Activated CD8-positive, alpha-beta memory T cell treated with anti-CD3 and anti-CD28 coated beads, Interleukin-2, amount 10 ng/mL, durations not matched to agents 7 days and 5 days (primary cell): Measurements from ENCODE around the gene CORO1C. TPM values are rescaled to one million over a fixed set of nuclear protein-coding genes. Genes with fewer than 3 reads are reported as not detected.
"Not testable (repeated sequence)": the region's sequence is repeated elsewhere in the genome, so short reads cannot be mapped to it uniquely, and the experiment has no call there.

ENCODE experiments used
- ATAC-seq: fragments of 150-1000 bp; cut with Tn5 transposase; one replicate; pipeline ENCODE4 v1.10.0; 2021; ENCODE audit warnings: moderate library complexity
- CTCF ChIA-PET: fragments of 350-600 bp; sonication (Branson Sonifier 250); formaldehyde crosslinking; loops from one replicate; lab custom pipeline; 2021; ENCODE audit warnings: antibody characterized with exemption; lab: Charles Lee
- DNase-seq: peaks from one replicate; pipeline ENCODE4 v3.0.0-alpha.2; 2020
- H3K27ac Mint-ChIP-seq: one replicate; pipeline ENCODE4 v1.8.0; 2021; ENCODE audit warnings: mild to moderate bottlenecking, mixed read lengths
- H3K27me3 Mint-ChIP-seq: one replicate; pipeline ENCODE4 v1.8.0; 2021; ENCODE audit warnings: mixed read lengths
- H3K36me3 Mint-ChIP-seq: one replicate; pipeline ENCODE4 v1.8.0; 2021; ENCODE audit warnings: mild to moderate bottlenecking, mixed read lengths
- H3K4me1 Mint-ChIP-seq: one replicate; pipeline ENCODE4 v1.8.0; 2021; ENCODE audit warnings: mixed read lengths
- H3K4me3 Mint-ChIP-seq: one replicate; pipeline ENCODE4 v1.8.0; 2021; ENCODE audit warnings: mild to moderate bottlenecking, moderate library complexity, mixed read lengths
- H3K9me3 Mint-ChIP-seq: one replicate; pipeline ENCODE4 v1.8.0; 2022; ENCODE audit warnings: low read depth, mixed read lengths
- total RNA-seq, 2 experiments: library from RNA; stranded (reverse); gene quantifications; one replicate each; pipeline ENCODE4 v1.2.3, GENCODE V29; 2021

Gene CORO1C
- total RNA-seq, 2 experiments from 2014 or later, result 54.3 to 63.0 TPM

DNA sequence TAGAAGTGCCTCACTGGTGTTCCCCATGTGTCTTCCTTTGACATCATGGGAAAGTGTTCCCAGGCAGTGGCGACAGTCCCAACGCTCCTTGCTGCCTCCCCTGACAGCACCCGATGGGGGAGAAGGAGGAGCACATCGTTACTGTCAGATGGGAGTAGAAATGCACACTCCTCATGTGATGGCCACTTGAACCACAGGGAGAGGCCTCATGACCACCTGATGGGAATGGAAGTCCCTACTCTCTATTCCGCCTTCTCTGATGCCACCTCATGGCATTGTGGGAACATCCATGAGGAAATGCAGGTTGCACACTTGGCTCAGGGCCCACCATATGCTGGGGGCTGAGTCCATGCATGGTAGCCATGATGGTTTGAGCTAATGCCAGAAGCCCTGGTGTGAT is 14.3 kb upstream of the CORO1C start:
- DNase-seq (no peak), ATAC-seq (no peak)
- Mint-ChIP-seq H3K4me3 (no peak overlapping the region), H3K27ac (no peak overlapping the region), H3K9me3 (no peaks in the 10 kb centered on the region), H3K4me1 (no peaks in the 10 kb centered on the region), H3K27me3 (peaks cover 17% of the 10 kb centered on the region), H3K36me3 (no peaks in the 10 kb centered on the region)
- CTCF ChIA-PET, result no interaction called here

GRCh38 chr12:108744021-108744897 is 12.9 kb upstream of the CORO1C start:
- ATAC-seq, result no peak
- Mint-ChIP-seq H3K4me1 (no peaks in the 10 kb centered on the region), H3K36me3 (no peaks in the 10 kb centered on the region), H3K4me3 (no peak overlapping the region), H3K9me3 (no peaks in the 10 kb centered on the region), H3K27me3 (peaks cover 25% of the 10 kb centered on the region), H3K27ac (no peak overlapping the region)
- no peak for DNase-seq
- CTCF ChIA-PET, result interaction anchor here (1.0 kb wide), 1 partner anchor 60 kb away, joined by 3 read pairs; no protein-coding TSS in a partner anchor

DNA sequence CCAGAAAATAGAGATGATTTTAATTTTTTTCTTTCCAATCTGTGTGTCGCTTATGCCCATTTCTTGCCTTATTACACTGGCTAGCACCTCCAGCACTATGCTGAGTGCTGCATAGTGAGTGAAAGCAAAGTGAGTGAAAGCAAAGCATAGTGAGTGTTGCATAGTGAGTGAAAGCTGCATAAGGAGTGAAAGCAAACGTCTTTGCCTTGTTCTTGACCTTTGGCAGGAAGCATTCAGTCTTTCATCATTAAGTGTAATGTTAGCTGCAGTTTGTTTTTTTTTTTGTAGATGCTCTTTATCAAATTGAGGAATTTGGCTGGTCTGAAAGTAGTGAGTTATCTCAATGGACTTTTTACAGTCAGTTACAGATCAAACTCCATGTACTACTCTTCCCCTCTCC is 6.9 kb upstream of the CORO1C start:
- Mint-ChIP-seq H3K27ac (no peak overlapping the region), H3K4me1 (peaks cover 9% of the 10 kb centered on the region), H3K36me3 (no peaks in the 10 kb centered on the region), H3K27me3 (peaks cover 25% of the 10 kb centered on the region), H3K9me3 (no peaks in the 10 kb centered on the region), H3K4me3 (no peak overlapping the region)
- CTCF ChIA-PET, result interaction anchor here (0.7 kb wide), 1 partner anchor 71 kb away, joined by 3 read pairs; no protein-coding TSS in a partner anchor
- DNase-seq (no peak), ATAC-seq (no peak)

DNA sequence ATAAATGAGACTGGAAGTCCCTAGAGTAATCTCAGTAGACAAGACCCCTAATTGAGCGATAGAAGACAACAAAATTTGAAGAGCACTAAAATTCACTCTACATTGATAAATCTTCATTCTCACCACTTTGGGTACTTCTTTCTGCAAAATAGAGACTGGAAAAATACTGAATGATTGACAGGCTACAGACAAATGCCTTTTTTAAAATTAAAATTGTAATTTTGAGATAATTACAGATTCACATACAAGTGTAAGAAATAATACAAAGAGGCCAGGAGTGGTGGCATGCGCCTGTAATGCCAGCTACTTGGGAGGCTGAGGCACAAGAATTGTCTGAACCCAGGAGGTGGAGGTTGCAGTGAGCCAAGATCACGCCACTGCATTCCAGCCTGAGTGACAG is 4.5 kb upstream of the CORO1C start:
- DNase-seq, result no peak
- ATAC-seq, result no peak
- no peak overlapping the region for H3K27ac Mint-ChIP-seq
- H3K36me3 Mint-ChIP-seq, result no peaks in the 10 kb centered on the region
- no peak overlapping the region for H3K4me3 Mint-ChIP-seq
- H3K9me3 Mint-ChIP-seq, result no peaks in the 10 kb centered on the region
- H3K4me1 Mint-ChIP-seq, result peaks cover 18% of the 10 kb centered on the region
- peaks cover 11% of the 10 kb centered on the region for H3K27me3 Mint-ChIP-seq
- CTCF ChIA-PET, result interaction anchor here (1.1 to 1.4 kb wide), 2 partner anchors 18 to 68 kb away, joined by 3 to 4 read pairs; no protein-coding TSS in a partner anchor

DNA sequence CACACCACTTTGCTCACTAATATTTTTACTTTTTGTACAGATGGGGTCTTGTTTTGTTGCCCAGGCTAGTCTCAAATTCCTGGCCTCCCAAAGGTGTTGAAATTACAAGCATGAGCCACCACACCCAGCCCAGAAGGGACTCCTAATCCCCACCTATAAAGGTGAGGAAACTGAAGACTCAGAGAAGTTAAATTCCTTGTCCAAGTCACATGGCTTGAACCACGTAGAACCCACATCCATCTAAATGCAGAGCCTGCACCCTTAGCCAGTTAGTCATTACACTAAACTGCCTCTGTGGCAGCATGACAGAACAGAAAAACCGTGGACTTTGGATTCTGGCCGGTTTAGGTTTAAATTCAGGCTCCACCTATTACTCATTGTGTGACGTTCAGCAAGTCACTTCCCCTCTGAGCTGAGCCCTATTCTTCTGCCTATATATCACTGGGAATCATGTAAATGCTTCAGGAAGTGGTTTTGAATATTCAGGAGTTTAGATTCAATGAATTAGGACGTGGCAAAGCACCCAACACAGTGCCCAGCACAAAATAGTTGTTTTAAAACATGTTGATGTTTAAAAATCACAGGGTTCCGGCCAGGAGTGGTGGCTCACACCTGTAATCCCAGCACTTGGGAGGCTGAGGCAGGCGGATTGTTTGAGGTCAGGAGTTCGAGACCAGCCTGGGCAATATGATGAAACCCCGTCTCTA is 3.0 kb upstream of the CORO1C start:
- Mint-ChIP-seq H3K27me3 (peaks cover under 1% of the 10 kb centered on the region), H3K9me3 (no peaks in the 10 kb centered on the region), H3K36me3 (peaks cover 2% of the 10 kb centered on the region), H3K27ac (peak overlapping the region; percentile 54), H3K4me1 (peaks cover 29% of the 10 kb centered on the region), H3K4me3 (no peak overlapping the region)
- DNase-seq, result peak; percentile 60
- no peak for ATAC-seq
- CTCF ChIA-PET, result interaction anchor here (2.5 kb wide), 1 partner anchor 70 kb away, joined by 10 read pairs; no protein-coding TSS in a partner anchor

DNA sequence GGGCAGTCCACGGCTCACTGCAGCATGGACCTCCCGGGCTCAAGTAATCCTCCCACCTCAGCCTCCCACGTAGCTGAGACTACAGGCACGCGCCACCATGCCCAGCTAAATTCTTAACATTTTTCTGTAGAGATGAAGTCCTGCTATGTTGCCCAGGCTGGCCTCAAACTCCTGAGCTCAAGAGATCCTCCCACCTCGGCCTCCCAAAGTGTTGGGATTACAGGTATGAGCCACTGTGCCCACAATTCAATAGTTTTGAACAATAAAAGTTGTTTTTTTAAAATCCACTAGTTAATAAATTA is 1.9 kb upstream of the CORO1C start:
- CTCF ChIA-PET, result interaction anchor here (1.8 to 2.5 kb wide), 2 partner anchors 43 to 69 kb away, joined by 9 to 10 read pairs; no protein-coding TSS in a partner anchor
- not testable (repeated sequence) for H3K27ac Mint-ChIP-seq, DNase-seq

GRCh38 chr12:108732489-108733229 is 1.3 kb upstream of the CORO1C start:
- Mint-ChIP-seq H3K9me3 (no peaks in the 10 kb centered on the region), H3K36me3 (peaks cover 11% of the 10 kb centered on the region), H3K27ac (peak overlapping the region; percentile 96), H3K4me1 (peaks cover 41% of the 10 kb centered on the region), H3K27me3 (peaks cover 5% of the 10 kb centered on the region), H3K4me3 (peak overlapping the region; percentile 95)
- CTCF ChIA-PET, result interaction anchor here (1.2 to 2.5 kb wide), 4 partner anchors 42 to 105 kb away, joined by 4 to 10 read pairs (median 7); no protein-coding TSS in a partner anchor
- no peak for DNase-seq
- ATAC-seq, result no peak

More for the DNA sequence above, 1.9 kb upstream of the CORO1C start:
- not testable (repeated sequence) for H3K9me3 Mint-ChIP-seq, H3K4me3 Mint-ChIP-seq, ATAC-seq, H3K36me3 Mint-ChIP-seq, H3K27me3 Mint-ChIP-seq
- peaks cover 39% of the 10 kb centered on the region for H3K4me1 Mint-ChIP-seq

DNA sequence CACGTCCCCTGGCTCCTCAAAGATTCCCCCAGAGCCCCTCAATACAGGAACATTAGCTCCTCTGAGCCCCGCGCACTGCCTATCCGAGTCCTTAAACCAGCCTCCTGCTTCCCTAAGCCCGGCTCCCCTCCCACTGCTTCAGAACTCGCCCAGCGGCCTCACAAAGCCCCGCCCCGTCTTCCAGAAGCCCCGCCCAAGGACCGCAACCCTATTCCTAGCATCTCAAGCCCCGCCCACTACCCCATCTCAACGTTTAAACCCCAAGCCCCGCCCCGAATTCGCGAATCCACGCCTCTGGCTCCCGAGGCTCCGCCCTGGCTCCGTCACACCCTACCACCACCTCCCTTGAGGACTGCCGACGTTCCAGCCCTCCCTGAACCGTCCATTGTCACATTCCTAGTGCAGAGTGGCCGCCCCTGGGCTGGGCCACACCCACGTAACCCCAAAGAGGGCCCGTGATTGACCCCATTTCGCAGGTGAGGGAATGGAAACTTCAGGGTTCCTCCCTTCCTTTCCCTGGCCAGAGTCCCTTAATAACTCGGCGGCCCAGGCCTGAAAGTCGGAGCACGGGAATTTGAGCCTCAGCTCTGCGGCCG is 646 bp upstream of the CORO1C start:
- Mint-ChIP-seq H3K4me3 (peak overlapping the region; percentile 95), H3K9me3 (no peaks in the 10 kb centered on the region), H3K4me1 (peaks cover 44% of the 10 kb centered on the region), H3K36me3 (peaks cover 11% of the 10 kb centered on the region), H3K27ac (peak overlapping the region; percentile 96), H3K27me3 (peaks cover 5% of the 10 kb centered on the region)
- ATAC-seq (peak; percentile 75), DNase-seq (peak; percentile 98)
- CTCF ChIA-PET, result interaction anchor here (1.2 to 2.5 kb wide), 4 partner anchors 41 to 104 kb away, joined by 4 to 10 read pairs (median 7); no protein-coding TSS in a partner anchor

GRCh38 chr12:108730365-108731104 is 783 bp downstream of the CORO1C start:
- Mint-ChIP-seq H3K27me3 (peaks cover 5% of the 10 kb centered on the region), H3K36me3 (peaks cover 11% of the 10 kb centered on the region), H3K27ac (peak overlapping the region; percentile 75), H3K4me1 (peaks cover 45% of the 10 kb centered on the region), H3K9me3 (no peaks in the 10 kb centered on the region), H3K4me3 (peak overlapping the region; percentile 81)
- no peak for ATAC-seq
- CTCF ChIA-PET, result interaction anchor here (0.5 to 1.2 kb wide), 5 partner anchors 27 to 127 kb away, joined by 3 to 11 read pairs (median 3); partner anchors contain the start of gene SSH1
- peak; percentile 52 for DNase-seq

DNA sequence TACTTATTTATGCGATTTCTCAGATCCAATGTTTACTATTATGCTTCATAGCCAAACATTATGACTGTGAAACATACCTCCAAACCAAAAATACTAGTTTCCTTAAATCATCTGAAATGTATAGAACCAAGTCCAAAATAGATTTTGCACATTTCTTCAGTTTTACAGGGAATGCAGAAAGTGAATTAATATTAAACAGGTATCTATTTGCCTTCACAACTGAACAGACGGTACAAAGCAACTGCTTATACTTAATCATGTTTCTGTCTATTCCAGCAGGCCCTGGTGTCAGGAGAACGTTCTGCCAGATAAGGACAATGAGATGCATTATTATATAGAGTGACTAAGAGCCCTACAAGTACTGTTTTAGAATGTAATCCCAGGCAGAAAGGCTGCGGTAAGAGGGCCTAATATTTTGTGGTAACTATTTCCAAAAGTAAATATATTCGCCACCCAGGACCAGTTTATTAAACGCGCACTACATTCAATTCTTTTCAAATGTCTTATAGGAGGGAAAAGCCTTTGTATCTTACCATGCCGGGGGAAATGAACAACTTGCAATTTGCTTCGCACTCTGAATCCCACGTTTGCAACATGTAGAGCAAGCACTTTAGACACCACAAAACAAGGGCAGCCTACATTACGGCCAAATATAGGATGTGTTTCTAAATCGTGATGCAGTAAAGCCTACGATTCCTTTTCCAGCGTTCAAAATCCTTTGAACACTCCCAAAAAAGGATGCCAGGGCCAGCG is 1.5 kb downstream of the CORO1C start:
- Mint-ChIP-seq H3K36me3 (peaks cover 11% of the 10 kb centered on the region), H3K9me3 (no peaks in the 10 kb centered on the region), H3K27me3 (peaks cover 5% of the 10 kb centered on the region), H3K27ac (peak overlapping the region; percentile 72), H3K4me3 (peak overlapping the region; percentile 81), H3K4me1 (peaks cover 52% of the 10 kb centered on the region)
- ATAC-seq, result no peak
- CTCF ChIA-PET, result interaction anchor here (0.8 to 1.2 kb wide), 4 partner anchors 44 to 127 kb away, joined by 3 to 11 read pairs (median 4); partner anchors contain the start of gene SSH1
- no peak for DNase-seq

DNA sequence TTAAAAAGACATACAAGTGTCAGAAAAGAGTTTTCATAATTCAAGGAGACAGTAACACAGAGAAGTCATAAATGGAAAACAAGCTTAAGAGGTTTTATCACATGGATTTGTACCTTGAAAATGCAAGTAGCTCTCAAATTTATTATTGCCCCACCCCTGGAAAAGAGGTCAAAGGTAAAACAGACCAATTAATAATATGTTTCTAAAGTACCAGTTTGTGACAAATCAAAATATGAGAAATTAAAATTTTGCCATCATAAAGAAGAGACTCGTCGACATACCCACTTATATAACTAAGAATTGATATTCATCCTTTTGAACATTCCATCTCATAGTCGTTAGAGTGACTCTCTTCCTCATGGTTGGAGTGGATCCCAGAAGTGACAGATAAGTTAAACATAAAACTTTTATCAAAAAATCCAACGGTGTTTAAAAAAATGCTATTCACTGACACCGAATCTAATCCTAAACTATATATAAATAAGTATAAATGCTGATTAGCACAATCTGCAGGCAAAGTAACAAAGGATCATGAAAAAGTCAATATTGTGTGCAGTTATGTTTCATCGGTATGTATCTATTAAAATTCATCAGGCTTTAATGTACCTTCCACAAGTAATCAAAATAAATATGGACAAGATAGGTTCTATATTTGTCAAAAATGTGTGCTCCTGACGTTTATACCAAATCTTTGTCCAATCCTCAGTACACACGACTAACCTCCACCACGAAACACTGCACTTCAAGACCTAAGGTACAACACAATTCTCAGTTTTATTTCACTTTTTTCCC is 2.3 kb downstream of the CORO1C start:
- Mint-ChIP-seq H3K9me3 (no peaks in the 10 kb centered on the region), H3K4me3 (peak overlapping the region; percentile 81), H3K36me3 (peaks cover 11% of the 10 kb centered on the region), H3K27ac (no peak overlapping the region), H3K27me3 (peaks cover 5% of the 10 kb centered on the region), H3K4me1 (peaks cover 54% of the 10 kb centered on the region)
- no peak for DNase-seq
- no peak for ATAC-seq
- CTCF ChIA-PET, result no interaction called here
